ENCODE data around the gene NT5C1B.

The NT5C1B gene

DNA sequence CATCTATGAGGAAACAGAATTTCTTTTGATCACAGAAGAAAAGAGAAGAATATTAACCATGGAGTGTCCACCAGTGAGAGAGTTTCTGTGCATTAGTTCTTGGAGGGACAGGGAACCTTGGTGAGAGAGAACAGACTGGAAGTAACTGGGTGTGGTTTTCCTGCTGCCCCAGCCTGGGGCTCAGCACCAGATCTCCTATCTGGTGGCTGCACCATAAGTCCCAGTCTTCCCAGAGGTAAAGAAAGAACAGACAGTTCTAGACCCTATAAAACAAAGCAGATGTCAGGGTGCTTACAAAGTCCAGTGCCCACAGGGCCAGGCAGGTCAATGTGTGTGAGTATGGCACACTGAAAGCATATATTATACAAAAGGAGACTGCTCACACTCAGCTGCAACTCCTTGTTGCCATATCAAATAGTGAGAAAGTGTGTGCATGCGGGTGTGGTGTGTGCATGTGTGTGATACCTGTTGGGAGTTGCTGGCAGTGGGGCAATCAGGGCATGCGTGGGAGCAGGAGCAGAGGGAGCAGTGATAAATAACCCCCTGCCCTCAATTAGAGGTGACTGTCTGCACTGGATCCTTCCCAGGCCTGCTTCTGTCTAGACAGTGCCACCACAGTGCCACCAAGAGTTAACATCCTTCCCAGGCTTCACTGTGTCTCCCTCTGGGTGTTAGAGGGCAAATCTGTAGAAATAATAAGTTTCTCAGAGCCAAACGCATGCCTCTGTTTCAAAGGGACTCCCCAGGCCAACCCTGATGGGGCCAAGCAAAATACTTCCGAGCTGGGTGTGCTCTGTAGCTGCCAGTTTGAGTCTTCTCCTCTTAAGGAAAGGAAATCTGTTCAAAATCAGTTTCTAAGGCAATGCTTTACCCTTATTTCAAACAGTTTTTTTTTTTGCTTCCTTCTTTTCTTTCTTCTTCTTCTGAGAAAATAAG is 74.6 kb downstream of the NT5C1B start:
- no peak for DNase-seq
